ENCODE data around the gene POLE3.

The POLE3 gene

DNA sequence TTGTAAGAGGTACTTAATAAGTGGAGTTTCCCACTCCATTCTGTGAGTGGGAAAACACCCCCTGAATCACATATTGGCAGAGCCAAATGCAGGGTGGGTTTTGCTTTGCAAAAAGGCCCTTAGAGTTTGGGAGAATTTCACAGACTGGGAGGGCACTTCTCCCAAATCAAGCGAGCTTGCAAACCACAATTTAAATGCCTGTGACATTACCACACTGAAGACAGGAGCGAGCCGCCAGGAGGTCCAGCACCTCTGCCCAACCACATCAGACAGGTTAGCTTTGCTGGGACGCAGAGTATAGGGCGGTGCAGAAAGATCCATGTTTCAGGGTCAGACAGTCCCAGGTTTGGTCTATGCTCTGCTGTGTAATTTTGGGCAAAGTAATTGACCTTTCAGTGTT is 11.7 kb downstream of the POLE3 start:
- H3K36me3 ChIP-seq (ENCODE audit: control insufficient read depth in 1 of 2, insufficient read depth in 2 of 2, low read length in 2 of 2): no peaks in the 10 kb centered on the region
- H3K4me2 ChIP-seq (ENCODE audit: low read length): peak overlapping the region; percentile 29
- no peak overlapping the region for H3K4me3 ChIP-seq (ENCODE audit: low read depth, low read length)
- H2BK5ac ChIP-seq (ENCODE audit: low read depth, low read length, poor library complexity): no peak overlapping the region
- H3K79me1 ChIP-seq (ENCODE audit: low read length): peaks cover 7% of the 10 kb centered on the region
- no peak overlapping the region for H2BK12ac ChIP-seq (ENCODE audit: low read length)
- no peak overlapping the region for H4K91ac ChIP-seq (ENCODE audit: low read depth, low read length)
- H3K27ac ChIP-seq (ENCODE audit: low read depth, low read length): peak overlapping the region; percentile 70
- no peak overlapping the region for H3K14ac ChIP-seq (ENCODE audit: low read length)
- no CpG with 5 or more reads among the region's 5 CpGs for WGBS (ENCODE audit: extremely low coverage, insufficient coverage, insufficient read length)
- no peak overlapping the region for H2AFZ ChIP-seq (ENCODE audit: insufficient read depth, low read length, poor library complexity)
- no peak overlapping the region for H4K8ac ChIP-seq (ENCODE audit: low read depth, low read length)
- DNase-seq: no peak
- H4K12ac ChIP-seq (ENCODE audit: low read depth, low read length): no peak overlapping the region
- no peak overlapping the region for H3K4ac ChIP-seq (ENCODE audit: low read depth, low read length)
- H3K9me3 ChIP-seq (ENCODE audit: insufficient read depth, low read depth, low read length): no peaks in the 10 kb centered on the region
- no peak overlapping the region for H2AK5ac ChIP-seq (ENCODE audit: low read length)
- H3K23ac ChIP-seq (ENCODE audit: low read length): no peak overlapping the region
- H2BK120ac ChIP-seq (ENCODE audit: insufficient read depth, low read length, poor library complexity): no peak overlapping the region
- no peaks in the 10 kb centered on the region for H3K27me3 ChIP-seq (ENCODE audit: insufficient read depth, low read length)
- H3K9ac ChIP-seq (ENCODE audit: low read length): no peak overlapping the region
- H3K18ac ChIP-seq (ENCODE audit: low read length): no peak overlapping the region
- peaks cover 3% of the 10 kb centered on the region for H3K79me2 ChIP-seq (ENCODE audit: control insufficient read depth, insufficient read depth, low read length, poor library complexity)
- peaks cover 15 to 26% of the 10 kb centered on the region in 2 experiments for H3K4me1 ChIP-seq (ENCODE audit: control insufficient read depth in 1 of 2, insufficient read depth in 2 of 2, low read length in 2 of 2)

DNA sequence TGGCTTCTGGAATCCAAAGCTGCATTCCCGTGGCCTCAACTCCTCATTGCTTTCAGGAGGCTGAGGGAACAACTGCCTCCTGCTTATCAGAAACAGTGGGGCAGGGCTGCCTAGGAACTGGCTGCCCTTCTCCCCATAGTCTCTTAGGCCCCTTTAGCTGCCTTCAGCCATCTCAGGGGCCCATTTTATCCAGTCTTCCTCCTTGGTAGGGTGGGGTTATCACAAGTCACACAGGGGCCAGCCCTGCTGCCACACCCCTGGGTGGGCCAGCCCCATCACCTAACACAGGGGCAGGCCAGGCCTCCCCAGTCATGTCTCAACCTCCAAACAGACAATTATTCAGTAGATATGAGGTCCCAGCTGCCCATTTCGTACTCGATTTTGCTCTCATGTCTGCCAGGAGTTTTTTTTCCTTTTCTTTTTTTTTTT is 13.3 kb downstream of the POLE3 start:
- no peak overlapping the region for H4K8ac ChIP-seq (ENCODE audit: low read depth, low read length)
- H3K14ac ChIP-seq (ENCODE audit: low read length): peak overlapping the region; percentile 37
- peak overlapping the region; percentile 37 for H3K4ac ChIP-seq (ENCODE audit: low read depth, low read length)
- H3K27ac ChIP-seq (ENCODE audit: low read depth, low read length): no peak overlapping the region
- no peaks in the 10 kb centered on the region for H3K9me3 ChIP-seq (ENCODE audit: insufficient read depth, low read depth, low read length)
- no peak overlapping the region for H3K4me3 ChIP-seq (ENCODE audit: low read depth, low read length)
- H3K36me3 ChIP-seq (ENCODE audit: control insufficient read depth in 1 of 2, insufficient read depth in 2 of 2, low read length in 2 of 2): peaks cover 2 to 6% of the 10 kb centered on the region in 2 experiments
- no peak overlapping the region for H4K12ac ChIP-seq (ENCODE audit: low read depth, low read length)
- no peak overlapping the region for H3K9ac ChIP-seq (ENCODE audit: low read length)
- H2AK5ac ChIP-seq (ENCODE audit: low read length): peak overlapping the region; percentile 69
- no CpG with 5 or more reads among the region's 3 CpGs for WGBS (ENCODE audit: extremely low coverage, insufficient coverage, insufficient read length)
- H2BK5ac ChIP-seq (ENCODE audit: low read depth, low read length, poor library complexity): no peak overlapping the region
- peaks cover 7% of the 10 kb centered on the region for H3K79me1 ChIP-seq (ENCODE audit: low read length)
- DNase-seq: no peak
- H3K4me2 ChIP-seq (ENCODE audit: low read length): no peak overlapping the region
- peaks cover 15 to 26% of the 10 kb centered on the region in 2 experiments for H3K4me1 ChIP-seq (ENCODE audit: control insufficient read depth in 1 of 2, insufficient read depth in 2 of 2, low read length in 2 of 2)
- peak overlapping the region; percentile 30 for H2BK120ac ChIP-seq (ENCODE audit: insufficient read depth, low read length, poor library complexity)
- no peak overlapping the region for H2AFZ ChIP-seq (ENCODE audit: insufficient read depth, low read length, poor library complexity)
- H3K27me3 ChIP-seq (ENCODE audit: insufficient read depth, low read length): no peaks in the 10 kb centered on the region
- H4K91ac ChIP-seq (ENCODE audit: low read depth, low read length): peak overlapping the region; percentile 55
- no peak overlapping the region for H3K23ac ChIP-seq (ENCODE audit: low read length)
- peak overlapping the region; percentile 60 for H3K18ac ChIP-seq (ENCODE audit: low read length)
- peak overlapping the region; percentile 54 for H2BK12ac ChIP-seq (ENCODE audit: low read length)
- peaks cover 3% of the 10 kb centered on the region for H3K79me2 ChIP-seq (ENCODE audit: control insufficient read depth, insufficient read depth, low read length, poor library complexity)

DNA sequence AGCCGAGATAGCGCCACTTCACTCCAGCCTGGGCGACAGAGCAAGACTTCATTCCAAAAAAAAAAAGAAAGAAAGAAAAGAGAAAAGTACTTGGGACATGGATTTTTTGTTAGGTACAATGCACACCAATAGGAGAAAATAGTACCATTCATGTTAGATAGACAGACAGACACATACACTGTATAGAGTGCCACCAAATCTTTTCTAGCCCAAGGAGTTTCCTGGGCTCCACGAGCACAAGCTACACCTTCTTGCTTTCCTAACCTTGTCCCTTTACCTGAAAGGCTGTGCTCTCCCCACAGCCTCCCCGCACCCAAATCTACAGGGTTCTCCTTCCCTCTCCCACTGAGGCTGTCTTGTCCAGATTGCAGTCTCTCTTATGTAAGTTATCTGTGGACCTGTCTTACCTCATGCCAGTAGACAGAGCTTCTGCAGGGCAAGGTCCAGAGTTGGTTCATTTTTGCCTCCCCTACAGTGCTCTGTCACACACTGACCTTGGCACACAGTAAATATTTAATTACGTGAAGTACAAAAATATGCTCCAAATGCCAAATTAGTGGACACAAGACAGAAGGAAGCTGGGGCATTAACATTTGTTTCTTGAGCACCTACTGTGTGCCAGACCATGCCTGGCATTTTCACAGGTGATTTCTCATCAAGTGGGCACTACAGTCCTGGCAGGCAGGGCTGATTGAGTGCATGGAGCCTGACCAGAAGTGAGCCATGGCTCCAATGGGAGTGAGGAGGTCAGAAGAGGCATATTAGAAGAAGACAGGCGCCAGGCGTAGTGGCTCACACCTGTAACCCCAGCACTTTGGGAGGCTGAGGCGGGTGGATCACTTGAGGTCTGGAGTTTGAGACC is 15.2 kb downstream of the POLE3 start:
- H3K23ac ChIP-seq (ENCODE audit: low read length): no peak overlapping the region
- H2BK5ac ChIP-seq (ENCODE audit: low read depth, low read length, poor library complexity): no peak overlapping the region
- H3K4ac ChIP-seq (ENCODE audit: low read depth, low read length): no peak overlapping the region
- H3K9ac ChIP-seq (ENCODE audit: low read length): no peak overlapping the region
- no peak overlapping the region for H2BK12ac ChIP-seq (ENCODE audit: low read length)
- H3K9me3 ChIP-seq (ENCODE audit: insufficient read depth, low read depth, low read length): no peaks in the 10 kb centered on the region
- no peak overlapping the region for H4K12ac ChIP-seq (ENCODE audit: low read depth, low read length)
- H3K79me2 ChIP-seq (ENCODE audit: control insufficient read depth, insufficient read depth, low read length, poor library complexity): no peaks in the 10 kb centered on the region
- no peak overlapping the region for H4K8ac ChIP-seq (ENCODE audit: low read depth, low read length)
- no peak overlapping the region for H3K14ac ChIP-seq (ENCODE audit: low read length)
- DNase-seq: no peak
- H3K4me2 ChIP-seq (ENCODE audit: low read length): no peak overlapping the region
- no peak overlapping the region for H2BK120ac ChIP-seq (ENCODE audit: insufficient read depth, low read length, poor library complexity)
- H3K18ac ChIP-seq (ENCODE audit: low read length): no peak overlapping the region
- no peak overlapping the region for H2AFZ ChIP-seq (ENCODE audit: insufficient read depth, low read length, poor library complexity)
- peaks cover 20 to 26% of the 10 kb centered on the region in 2 experiments for H3K36me3 ChIP-seq (ENCODE audit: control insufficient read depth in 1 of 2, insufficient read depth in 2 of 2, low read length in 2 of 2)
- H3K4me3 ChIP-seq (ENCODE audit: low read depth, low read length): no peak overlapping the region
- no peaks in the 10 kb centered on the region for H3K27me3 ChIP-seq (ENCODE audit: insufficient read depth, low read length)
- no CpG with 5 or more reads among the region's 9 CpGs for WGBS (ENCODE audit: extremely low coverage, insufficient coverage, insufficient read length)
- no peak overlapping the region for H3K27ac ChIP-seq (ENCODE audit: low read depth, low read length)
- H2AK5ac ChIP-seq (ENCODE audit: low read length): no peak overlapping the region
- H3K4me1 ChIP-seq (ENCODE audit: control insufficient read depth in 1 of 2, insufficient read depth in 2 of 2, low read length in 2 of 2): peaks cover 15 to 24% of the 10 kb centered on the region in 2 experiments
- H3K79me1 ChIP-seq (ENCODE audit: low read length): peaks cover 4% of the 10 kb centered on the region
- no peak overlapping the region for H4K91ac ChIP-seq (ENCODE audit: low read depth, low read length)

DNA sequence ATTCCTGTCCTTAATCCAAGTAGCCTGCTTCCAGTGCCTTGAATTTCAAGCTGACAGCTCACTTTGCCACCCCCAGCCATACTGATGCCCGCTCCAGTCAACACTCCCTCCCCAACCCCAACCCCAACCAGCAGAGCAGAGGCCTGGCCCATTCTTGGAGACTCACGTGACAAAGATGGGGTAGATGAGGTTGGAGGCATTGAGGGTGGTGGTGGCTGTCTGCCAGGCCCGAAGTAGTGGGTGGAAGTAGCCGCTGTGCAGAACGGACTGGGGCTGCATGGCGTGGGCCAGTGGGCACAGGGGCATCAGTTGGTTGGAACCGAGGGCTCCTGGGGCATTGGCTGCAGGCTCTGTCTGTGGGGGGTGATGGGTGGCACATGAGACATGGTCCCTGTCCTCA is 17.2 kb downstream of the POLE3 start:
- WGBS (ENCODE audit: extremely low coverage, insufficient coverage, insufficient read length): no CpG with 5 or more reads among the region's 7 CpGs
- no peak overlapping the region for H3K4me3 ChIP-seq (ENCODE audit: low read depth, low read length)

More for the DNA sequence above, 17.2 kb downstream of the POLE3 start:
- Histone ChIP-seq H3K4me1 (ENCODE audit: control insufficient read depth in 1 of 2, insufficient read depth in 2 of 2, low read length in 2 of 2) (peaks cover 5 to 12% of the 10 kb centered on the region in 2 experiments), H3K4me2 (ENCODE audit: low read length) (no peak overlapping the region), H3K18ac (ENCODE audit: low read length) (no peak overlapping the region), H3K4ac (ENCODE audit: low read depth, low read length) (no peak overlapping the region), H3K23ac (ENCODE audit: low read length) (no peak overlapping the region), H4K91ac (ENCODE audit: low read depth, low read length) (no peak overlapping the region), H2AK5ac (ENCODE audit: low read length) (no peak overlapping the region), H4K12ac (ENCODE audit: low read depth, low read length) (no peak overlapping the region), H3K27ac (ENCODE audit: low read depth, low read length) (no peak overlapping the region), H3K9ac (ENCODE audit: low read length) (no peak overlapping the region), H2AFZ (ENCODE audit: insufficient read depth, low read length, poor library complexity) (no peak overlapping the region), H3K36me3 (ENCODE audit: control insufficient read depth in 1 of 2, insufficient read depth in 2 of 2, low read length in 2 of 2) (peaks cover 35 to 42% of the 10 kb centered on the region in 2 experiments), H3K27me3 (ENCODE audit: insufficient read depth, low read length) (no peaks in the 10 kb centered on the region), H3K79me2 (ENCODE audit: control insufficient read depth, insufficient read depth, low read length, poor library complexity) (no peaks in the 10 kb centered on the region), H3K14ac (ENCODE audit: low read length) (no peak overlapping the region), H2BK12ac (ENCODE audit: low read length) (no peak overlapping the region), H2BK120ac (ENCODE audit: insufficient read depth, low read length, poor library complexity) (no peak overlapping the region), H3K9me3 (ENCODE audit: insufficient read depth, low read depth, low read length) (peaks cover 5% of the 10 kb centered on the region), H3K79me1 (ENCODE audit: low read length) (peaks cover 2% of the 10 kb centered on the region), H4K8ac (ENCODE audit: low read depth, low read length) (no peak overlapping the region), H2BK5ac (ENCODE audit: low read depth, low read length, poor library complexity) (no peak overlapping the region)
- no peak for DNase-seq

Data from trophoblast cell (in vitro differentiated cells and primary cell).